Breast epithelium (tissue), 4 donors: ENCODE measurements around the gene ANO7. TPM values are rescaled to one million over a fixed set of nuclear protein-coding genes. Genes with fewer than 3 reads are reported as not detected.

ENCODE experiments used
- DNase-seq, 2 donors: peaks; one replicate each; pipeline ENCODE4 v3.0.0-alpha.2; 2019; ENCODE audit warnings: low spot score in 2 of 2
- H3K27ac ChIP-seq, 2 donors: fragments of 200-600 bp; sonication (generic) in 1 of 2; one replicate each; pipeline ENCODE4 v1.5.1; 2016 to 2019; ENCODE audit warnings: mild to moderate bottlenecking in 1 of 2
- H3K27me3 ChIP-seq, 2 donors: fragments of 200-600 bp; sonication (generic) in 1 of 2; one replicate each; pipeline versions ENCODE4 v1.5.1 to v1.6.0; 2017 to 2019; ENCODE audit warnings: control low read depth in 1 of 2, mild to moderate bottlenecking in 1 of 2
- H3K36me3 ChIP-seq: fragments of 200-600 bp; one replicate; pipeline ENCODE4 v1.5.1; 2019
- H3K4me1 ChIP-seq, 2 donors: fragments of 200-600 bp; sonication (generic); one replicate each; pipeline ENCODE4 v1.5.1; 2016 to 2019; ENCODE audit warnings: control low read depth in 1 of 2
- H3K4me3 ChIP-seq, 3 donors: fragments of 200-600 bp; sonication (generic); 1 replicate in 2 of 3; 2 replicates in 1 of 3; pipeline ENCODE4 v1.5.1; 2016 to 2019; ENCODE audit warnings: mild to moderate bottlenecking in 3 of 3, moderate library complexity in 2 of 3
- H3K9me3 ChIP-seq, 2 donors: fragments of 200-600 bp; sonication (generic) in 1 of 2; one replicate each; pipeline ENCODE4 v1.5.1; 2016 to 2019; ENCODE audit warnings: control low read depth in 1 of 2
- CTCF ChIP-seq, 3 donors: fragments of 450-650 bp; IDR thresholded peaks; one replicate each; pipeline ENCODE4 v1.5.1; 2016 to 2017; ENCODE audit warnings: antibody characterized with exemption in 3 of 3, mild to moderate bottlenecking in 3 of 3, moderate library complexity in 3 of 3
- POLR2A ChIP-seq: fragments of 450-650 bp; IDR thresholded peaks from one replicate; pipeline ENCODE4 v1.6.1; 2016; ENCODE audit warnings: antibody characterized with exemption, mild to moderate bottlenecking, moderate library complexity
- POLR2AphosphoS5 ChIP-seq, 3 donors: sonication (generic); formaldehyde crosslinking; IDR thresholded peaks; one replicate each; pipeline ENCODE4 v1.6.1; 2017; ENCODE audit warnings: antibody characterized with exemption in 3 of 3
- intact Hi-C: fragments of 100-400 bp; cut with DNase I; formaldehyde crosslinking; loops from one replicate; pipeline ENCODE4 v1.15.1; 2023; ENCODE audit warnings: low total_unique reads
- total RNA-seq, 3 donors: library from RNA; depleted of rRNA; stranded (reverse); fragments of >200 nt; gene quantifications; one replicate each; pipeline ENCODE4 v1.1.0, GENCODE V29; 2016

ANO7 gene
- total RNA-seq, 3 donors from 2014 or later, result 0.98 to 1.6 TPM; not detected in 1

- no peaks in the 10 kb centered on the region for H3K27me3 ChIP-seq
- intact Hi-C loops, result no loop called here
- H3K4me1 ChIP-seq, result no peaks in the 10 kb centered on the region
- no peak overlapping the region for H3K27ac ChIP-seq
- DNase-seq, result no peak
- H3K9me3 ChIP-seq, result no peaks in the 10 kb centered on the region
- no peaks in the 10 kb centered on the region for H3K36me3 ChIP-seq
- no peak overlapping the region for H3K4me3 ChIP-seq
- TF ChIP-seq POLR2AphosphoS5 (IDR thresholded peaks at IDR 0.05) (no peak), CTCF (IDR thresholded peaks at IDR 0.05) (no peak), POLR2A (no peak)
These were observed 9.5 kb downstream of the ANO7 start for GRCh38 chr2:241197947-241198346.

- H3K9me3 ChIP-seq, result no peaks in the 10 kb centered on the region
- intact Hi-C loops, result no loop called here
- no peak for DNase-seq
- no peak for TF ChIP-seq POLR2AphosphoS5 (IDR thresholded peaks at IDR 0.05)
- no peak for TF ChIP-seq POLR2A
- no peaks in the 10 kb centered on the region for H3K27me3 ChIP-seq
- H3K4me1 ChIP-seq, result no peaks in the 10 kb centered on the region
- no peak overlapping the region for H3K27ac ChIP-seq
- H3K36me3 ChIP-seq, result no peaks in the 10 kb centered on the region
- H3K4me3 ChIP-seq, result no peak overlapping the region
These were observed 10.2 kb downstream of the ANO7 start for GRCh38 chr2:241198381-241199279.

- no peak for DNase-seq
- no peaks in the 10 kb centered on the region for H3K9me3 ChIP-seq
- no peak overlapping the region for H3K4me3 ChIP-seq
- intact Hi-C loops, result no loop called here
- no peaks in the 10 kb centered on the region for H3K4me1 ChIP-seq
- TF ChIP-seq POLR2AphosphoS5 (IDR thresholded peaks at IDR 0.05) (no peak), CTCF (IDR thresholded peaks at IDR 0.05) (no peak), POLR2A (no peak)
- H3K27ac ChIP-seq, result no peak overlapping the region
- H3K36me3 ChIP-seq, result no peaks in the 10 kb centered on the region
- no peaks in the 10 kb centered on the region for H3K27me3 ChIP-seq
These were observed 10.8 kb downstream of the ANO7 start for GRCh38 chr2:241199286-241199685.

GRCh38 chr2:241199897-241200821 lies 11.7 kb downstream of the ANO7 start:
- no peak for DNase-seq
- intact Hi-C loops, result no loop called here
- TF ChIP-seq CTCF (IDR thresholded peaks at IDR 0.05) (no peak), POLR2AphosphoS5 (IDR thresholded peaks at IDR 0.05) (no peak), POLR2A (no peak)
- H3K36me3 ChIP-seq, result no peaks in the 10 kb centered on the region
- no peaks in the 10 kb centered on the region for H3K9me3 ChIP-seq
- H3K4me3 ChIP-seq, result no peak overlapping the region
- no peaks in the 10 kb centered on the region for H3K4me1 ChIP-seq
- H3K27ac ChIP-seq, result no peak overlapping the region
- H3K27me3 ChIP-seq, result no peaks in the 10 kb centered on the region

- Histone ChIP-seq H3K9me3 (no peaks in the 10 kb centered on the region), H3K36me3 (no peaks in the 10 kb centered on the region), H3K27ac (no peak overlapping the region), H3K27me3 (no peaks in the 10 kb centered on the region), H3K4me1 (no peaks in the 10 kb centered on the region), H3K4me3 (no peak overlapping the region)
- TF ChIP-seq POLR2AphosphoS5 (IDR thresholded peaks at IDR 0.05) (no peak), CTCF (IDR thresholded peaks at IDR 0.05) (no peak), POLR2A (no peak)
- intact Hi-C loops, result no loop called here
- DNase-seq, result no peak
These were observed 12.4 kb downstream of the ANO7 start for GRCh38 chr2:241200822-241201395.
